Raji (cell line): ENCODE data around the gene FUBP1.

Source experiments
- POLR2A ChIP-seq: IDR thresholded peaks from 2 replicates; pipeline ENCODE4 v1.6.1; 2011; ENCODE audit warnings: low read depth, low read length, control low read depth; ENCODE audit not compliant: insufficient read depth

The FUBP1 gene

GRCh38 chr1:77978969-77979876 is at the start of gene FUBP1:
TSS of gene FUBP1 (minus strand) at chr1:77979072. CDS start at chr1:77979004, 68 bp downstream.
- TF ChIP-seq POLR2A, result peak; percentile 98

GRCh38 chr1:78019024-78019423 is 40.2 kb upstream of the FUBP1 start:
- no peak for TF ChIP-seq POLR2A

- TF ChIP-seq POLR2A, result no peak
Observed at GRCh38 chr1:78015148-78015547, 36.3 kb upstream of the FUBP1 start.

- no peak for TF ChIP-seq POLR2A
Observed at GRCh38 chr1:78011050-78011449, 32.2 kb upstream of the FUBP1 start.

- TF ChIP-seq POLR2A, result no peak
Observed at GRCh38 chr1:78009836-78010235, 31.0 kb upstream of the FUBP1 start.

- no peak for TF ChIP-seq POLR2A
Observed at GRCh38 chr1:78009276-78009675, 30.4 kb upstream of the FUBP1 start.

GRCh38 chr1:78007677-78008341 is 28.9 kb upstream of the FUBP1 start:
- TF ChIP-seq POLR2A, result no peak

- TF ChIP-seq POLR2A, result no peak
Observed at GRCh38 chr1:78006521-78006920, 27.6 kb upstream of the FUBP1 start.

GRCh38 chr1:78005755-78006154 is 26.9 kb upstream of the FUBP1 start:
- no peak for TF ChIP-seq POLR2A

- TF ChIP-seq POLR2A, result no peak
Observed at GRCh38 chr1:78005448-78005722, 26.5 kb upstream of the FUBP1 start.

GRCh38 chr1:78004719-78005447 is 26.0 kb upstream of the FUBP1 start, which contains the start of gene DNAJB4:
TSS of gene DNAJB4 (plus strand) at chr1:78004939. CDS start at chr1:78005111, 172 bp downstream.
- peak; percentile 59; the same call in 1 of the 2 replicates for TF ChIP-seq POLR2A

- peak; percentile 70; the same call in 1 of the 2 replicates for TF ChIP-seq POLR2A
Observed at GRCh38 chr1:78003882-78004718, 25.2 kb upstream of the FUBP1 start.

GRCh38 chr1:78003070-78003746 is 24.3 kb upstream of the FUBP1 start:
- no peak for TF ChIP-seq POLR2A

GRCh38 chr1:77996734-77997133 is 17.9 kb upstream of the FUBP1 start:
- no peak for TF ChIP-seq POLR2A
